Choroid plexus epithelial cell (primary cell): ENCODE measurements around the gene MLH1.

Source experiments
- DNase-seq: peaks from one replicate; pipeline ENCODE4 v3.0.0-alpha.2; 2010; ENCODE audit warnings: low read depth
- H3K4me3 ChIP-seq: 2 replicates; pipeline ENCODE4 v1.5.1; 2011; ENCODE audit warnings: low read depth, mild to moderate bottlenecking, control low read depth, low read length, moderate library complexity
- CTCF ChIP-seq: conservative IDR thresholded peaks from 2 replicates; pipeline ENCODE4 v1.5.1; 2011; ENCODE audit warnings: low read depth, mild to moderate bottlenecking, control low read depth, inconsistent platforms, low read length, moderate library complexity

Gene MLH1

GRCh38 chr3:36981006-36981405, 12.3 kb upstream of the MLH1 start:
- H3K4me3 ChIP-seq, result no peak overlapping the region
- TF ChIP-seq CTCF, result no peak
- DNase-seq, result no peak

GRCh38 chr3:36988356-36988755, 5.0 kb upstream of the MLH1 start:
- no peak overlapping the region for H3K4me3 ChIP-seq
- no peak for TF ChIP-seq CTCF
- DNase-seq, result no peak

GRCh38 chr3:36989005-36989404, 4.3 kb upstream of the MLH1 start:
- no peak overlapping the region for H3K4me3 ChIP-seq

GRCh38 chr3:36989568-36989967, 3.8 kb upstream of the MLH1 start:
- no peak for DNase-seq
- no peak for TF ChIP-seq CTCF
- no peak overlapping the region for H3K4me3 ChIP-seq

More at GRCh38 chr3:36989005-36989404, 4.3 kb upstream of the MLH1 start:
- no peak for TF ChIP-seq CTCF
- no peak for DNase-seq

- no peak for TF ChIP-seq CTCF
- no peak for DNase-seq
- H3K4me3 ChIP-seq, result peak overlapping the region; percentile 72
These were observed 2.2 kb upstream of the MLH1 start for GRCh38 chr3:36991147-36991546.

- H3K4me3 ChIP-seq, result peak overlapping the region; percentile 72
- DNase-seq, result peak; percentile 78
- TF ChIP-seq CTCF, result no peak
These were observed 1.2 kb upstream of the MLH1 start for GRCh38 chr3:36991923-36992805.

- TF ChIP-seq CTCF, result peak; percentile 29
- no peak for DNase-seq
- H3K4me3 ChIP-seq, result peak within 1 kb of the TSS; percentile 72
These were observed 452 bp upstream of the MLH1 start, which contains the start of gene EPM2AIP1 for GRCh38 chr3:36992806-36993325. TSS of gene EPM2AIP1 (minus strand) at chr3:36993131. CDS start at chr3:36993077, 54 bp downstream.
